Motor neuron (in vitro differentiated cells): ENCODE data around the gene IMMP2L. TPM values are rescaled to one million over a fixed set of nuclear protein-coding genes. Genes with fewer than 3 reads are reported as not detected.
A peak's percentile ranks its signal among the peaks of the same experiment; 100 is the strongest.

Experiments
- ATAC-seq, 8 experiments: fragments of 200-7000 bp; cut with Tn5 transposase; replicated peaks in 6 of 8; 2 replicates each; pipeline ENCODE4 v1.8.0; 2021; ENCODE audit warnings: mild to moderate bottlenecking in 8 of 8, moderate library complexity in 8 of 8
- H3K27ac ChIP-seq, 2 donors: fragments of 250-450 bp; sonication (Bioruptor Pico); 2 replicates each; pipeline ENCODE4 v1.9.0; 2021; ENCODE audit warnings: antibody characterized with exemption in 2 of 2, mild to moderate bottlenecking in 2 of 2, moderate library complexity in 1 of 2
- H3K4me1 ChIP-seq, 2 donors: fragments of 250-450 bp; sonication (Bioruptor Pico); replicated peaks in 1 of 2; 2 replicates each; pipeline ENCODE4 v1.6.1; 2021; ENCODE audit warnings: antibody characterized with exemption in 2 of 2, mild to moderate bottlenecking in 2 of 2, moderate library complexity in 1 of 2
- H3K4me3 ChIP-seq, 5 donors: fragments of 250-450 bp; sonication (Bioruptor Pico); 2 replicates each; pipeline ENCODE4 v1.9.0; 2021; ENCODE audit warnings: antibody characterized with exemption in 5 of 5, mild to moderate bottlenecking in 5 of 5, moderate library complexity in 4 of 5
- WGBS, 10 experiments: fragments of 450-650 bp; shearing (Covaris generic); methylation state at CpG; one replicate each; pipeline ENCODE4 v1.0.0; 2022; 5-methylcytosine and 5-hydroxymethylcytosine counted together
- in situ Hi-C, 9 experiments: fragments of 400-800 bp; cut with MboI; loops; one replicate each; pipeline ENCODE4 v1.15.0; 2021; ENCODE audit warnings: low sequenced_read_pairs in 9 of 9, low pct_unique_long_range_greater_than_20kb in 2 of 9; ENCODE audit not compliant: unreplicated experiment in 9 of 9
- total RNA-seq, 8 experiments: library from RNA; unstranded; fragments of 300-600 nt; gene quantifications; 2 replicates each; pipeline versions ENCODE4 v1.2.3 to v1.2.4, GENCODE V29; 2022

IMMP2L gene
- total RNA-seq, 8 experiments from 2014 or later, result 9.9 to 78.5 (median 19.3) TPM

DNA sequence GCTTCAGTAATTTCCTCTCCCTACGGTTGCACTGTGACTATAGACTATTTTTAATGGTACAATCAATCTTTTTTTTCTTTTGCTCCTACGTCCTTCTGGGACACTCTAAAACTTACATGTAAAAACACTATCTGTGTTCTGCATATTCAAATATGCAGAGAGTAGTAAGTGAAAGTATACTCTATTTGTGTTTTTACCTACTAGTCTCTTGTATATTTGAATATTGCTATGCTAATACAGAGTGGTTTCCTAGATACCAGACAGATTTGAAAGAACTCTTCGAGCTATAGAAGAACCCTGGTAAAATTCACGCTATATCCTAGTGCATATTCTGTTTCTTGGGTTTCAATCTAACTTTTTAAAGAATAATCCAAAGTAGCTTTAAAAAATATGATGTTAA lies 672.2 kb downstream of the IMMP2L start:
- ATAC-seq, result peak in 4 of 8 experiments; percentile 19 to 98 (median 98)
- Histone ChIP-seq H3K4me3 (no peak overlapping the region), H3K27ac (no peak overlapping the region), H3K4me1 (peaks cover 0 to 4% of the 10 kb centered on the region in 2 donors)
- in situ Hi-C loops, result no loop called here
- 13 to 92% (median 70%) methylated on average over 1 to 4 of the region's 4 CpGs for WGBS, 10 experiments

DNA sequence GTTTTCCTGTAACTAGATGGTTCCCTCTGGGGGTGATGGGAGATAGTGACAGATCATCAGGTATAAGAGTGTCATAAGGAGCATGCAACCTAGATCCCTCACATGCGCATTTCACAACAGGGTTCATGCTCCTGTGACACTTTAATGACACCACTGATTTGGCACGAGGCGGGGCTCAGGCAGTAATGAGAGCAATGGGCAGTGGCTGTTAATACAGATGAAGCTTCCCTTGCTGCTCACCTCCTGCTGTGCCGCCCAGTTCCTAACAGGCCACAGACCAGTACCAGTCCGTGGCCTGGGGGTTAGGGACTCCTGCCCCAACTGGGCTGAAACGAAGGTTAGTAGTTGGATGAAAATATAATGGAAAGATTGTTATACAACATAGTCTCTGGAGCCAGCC lies 673.0 kb downstream of the IMMP2L start:
- 67 to 100% (median 80%) methylated on average over 1 to 4 of the region's 6 CpGs for WGBS, 10 experiments
- ATAC-seq, result peak in 3 of 8 experiments; percentile 41 to 53 (median 43)
- Histone ChIP-seq H3K27ac (no peak overlapping the region), H3K4me3 (no peak overlapping the region), H3K4me1 (peaks cover 0 to 4% of the 10 kb centered on the region in 2 donors)
- in situ Hi-C loops, result no loop called here

DNA sequence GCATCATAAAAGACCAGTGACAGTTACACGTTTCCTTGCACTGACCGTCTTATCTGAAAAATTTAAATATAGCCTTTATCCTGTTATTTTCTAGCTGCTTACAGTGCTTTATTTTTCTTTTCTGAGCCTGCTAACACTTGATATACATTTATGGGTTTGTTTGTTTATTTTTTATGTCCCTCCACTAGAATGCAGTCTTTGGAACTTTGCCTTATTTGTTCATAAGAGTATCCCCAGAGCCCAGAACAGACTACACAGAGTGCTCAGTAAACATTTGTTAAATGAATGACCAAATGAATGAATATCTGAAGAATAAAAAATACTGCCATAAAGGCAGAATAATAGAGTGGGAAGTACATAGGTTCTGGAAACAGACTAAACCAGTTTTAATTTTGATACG lies 673.7 kb downstream of the IMMP2L start:
- ATAC-seq, result no peak
- H3K27ac ChIP-seq, result no peak overlapping the region
- in situ Hi-C loops, result no loop called here
- no peak overlapping the region for H3K4me3 ChIP-seq
- peaks cover 0 to 4% of the 10 kb centered on the region in 2 donors for H3K4me1 ChIP-seq
- 82 to 100% (median 93%) methylated on average over 1 to 3 of the region's 3 CpGs for WGBS, 10 experiments

DNA sequence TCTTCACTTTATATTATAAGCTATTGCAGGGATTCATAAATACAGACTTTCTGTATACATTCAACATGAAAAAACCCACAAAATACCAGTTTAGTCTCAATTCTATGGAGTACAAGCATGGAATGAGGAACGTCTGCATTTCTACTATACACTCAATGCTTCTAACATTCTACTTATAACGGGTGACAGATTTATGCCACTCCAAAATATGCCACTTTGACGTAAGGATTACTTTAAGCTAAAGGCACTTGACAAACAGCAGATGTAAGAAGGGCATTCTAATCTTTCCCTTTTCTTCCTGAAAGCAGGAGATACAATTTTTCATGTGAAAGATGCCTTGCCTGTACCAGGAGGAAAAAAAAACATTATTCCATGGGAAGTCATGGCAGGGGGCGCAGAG lies 676.8 kb downstream of the IMMP2L start:
- WGBS, 10 experiments, result 38 to 97% (median 80%) methylated on average over 2 to 4 of the region's 4 CpGs
- in situ Hi-C loops, result no loop called here

DNA sequence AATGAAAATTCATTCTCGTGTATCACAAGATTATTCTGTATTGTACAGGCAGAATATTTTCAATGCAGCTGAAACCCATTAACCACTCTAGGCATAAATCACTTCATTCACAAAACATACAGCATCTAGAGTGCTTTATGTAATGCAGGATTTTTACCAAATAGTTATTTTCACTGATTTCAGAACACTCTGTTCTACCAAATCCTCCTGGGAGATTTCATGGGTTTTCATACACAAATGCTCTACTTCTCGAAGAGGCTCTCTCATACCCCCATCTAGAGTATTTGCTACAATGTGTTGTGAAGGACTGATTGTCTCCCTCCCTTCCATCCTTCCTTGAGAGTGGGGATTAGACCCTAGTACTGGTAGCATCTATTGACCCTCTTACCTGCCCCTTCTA lies 680.6 kb downstream of the IMMP2L start:
- in situ Hi-C loops, result no loop called here
- 0 to 100% (median 70%) methylated on average over 1 to 2 of the region's 2 CpGs; no CpG with 5 or more reads in 2 of the 10 experiments for WGBS, 10 experiments
- peak in 1 of 8 experiments; percentile 46 for ATAC-seq

More for the DNA sequence above, 676.8 kb downstream of the IMMP2L start:
- ATAC-seq, result no peak
- H3K27ac ChIP-seq, result no peak overlapping the region
- H3K4me1 ChIP-seq, result peaks cover 0 to 9% of the 10 kb centered on the region in 2 donors
- H3K4me3 ChIP-seq, result no peak overlapping the region

DNA sequence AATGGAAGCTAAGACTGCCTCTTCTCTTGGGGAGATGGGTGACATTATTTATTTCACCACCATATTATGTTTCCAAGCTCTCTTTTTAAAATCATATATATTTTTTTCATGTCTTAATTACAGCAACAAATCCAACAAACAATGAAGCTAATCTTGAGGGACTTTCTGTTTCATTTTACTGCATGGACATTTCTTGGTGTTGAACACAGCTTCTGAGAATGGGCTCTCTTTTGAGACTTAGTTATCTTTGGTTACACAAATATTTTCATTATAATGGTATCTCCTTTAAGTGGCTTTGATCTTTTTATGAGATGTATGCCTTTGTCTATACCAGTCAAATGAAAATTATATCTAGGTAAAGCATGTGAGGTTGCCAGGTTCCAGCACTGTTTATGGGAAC lies 681.3 kb downstream of the IMMP2L start:
- H3K27ac ChIP-seq, result no peak overlapping the region
- peaks cover 0 to 5% of the 10 kb centered on the region in 2 donors for H3K4me1 ChIP-seq
- ATAC-seq, result no peak
- in situ Hi-C loops, result no loop called here
- H3K4me3 ChIP-seq, result no peak overlapping the region

More for the DNA sequence above, 680.6 kb downstream of the IMMP2L start:
- H3K4me3 ChIP-seq, result no peak overlapping the region
- peaks cover 0 to 5% of the 10 kb centered on the region in 2 donors for H3K4me1 ChIP-seq
- no peak overlapping the region for H3K27ac ChIP-seq

DNA sequence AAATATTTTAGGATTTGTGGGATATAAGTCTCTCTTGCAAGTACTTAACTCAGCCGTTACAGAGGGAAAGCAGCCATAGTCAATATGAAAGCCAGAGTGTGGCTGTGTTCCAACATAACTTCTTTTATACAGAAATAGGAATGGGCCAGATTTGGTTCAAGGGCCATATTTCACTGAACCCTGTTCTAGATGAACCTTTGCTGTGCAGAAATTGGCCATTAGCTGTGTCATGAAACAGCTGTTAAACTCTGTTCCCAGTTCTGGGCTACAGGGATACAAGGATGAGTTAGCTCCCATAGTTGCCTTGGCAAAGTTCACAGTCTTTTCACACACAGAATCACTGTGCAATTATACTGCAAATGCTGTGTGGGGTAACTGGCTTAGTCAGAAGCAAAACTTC lies 685.3 kb downstream of the IMMP2L start:
- WGBS, 10 experiments, result 67 to 100% (median 80%) methylated on average over 1 of the region's 1 CpG; no CpG with 5 or more reads in 5 of the 10 experiments
- peak in 1 of 8 experiments; percentile 40 for ATAC-seq
- no peak overlapping the region for H3K27ac ChIP-seq
- H3K4me1 ChIP-seq, result peaks cover 0 to 5% of the 10 kb centered on the region in 2 donors
- in situ Hi-C loops, result no loop called here
- H3K4me3 ChIP-seq, result no peak overlapping the region

DNA sequence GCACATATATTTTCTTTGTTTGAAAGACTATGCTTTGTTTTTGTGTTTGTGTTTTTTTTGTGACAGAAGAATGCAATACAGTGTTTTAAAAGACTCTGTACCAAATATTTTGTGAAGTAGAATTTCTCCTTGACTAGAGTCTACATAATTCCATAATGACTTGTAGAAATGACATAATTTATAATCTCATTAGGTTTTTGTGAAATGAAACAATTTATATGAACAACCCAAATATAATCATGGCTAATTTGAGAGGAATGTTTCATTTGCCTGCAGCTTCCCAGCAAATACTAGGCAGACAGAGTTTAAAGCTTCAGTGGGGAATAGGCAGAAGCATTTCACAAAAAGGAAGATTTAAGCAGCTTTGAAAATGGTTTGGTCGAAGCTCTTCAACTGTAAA lies 686.9 kb downstream of the IMMP2L start:
- Histone ChIP-seq H3K4me3 (no peak overlapping the region), H3K27ac (no peak overlapping the region), H3K4me1 (no peaks in the 10 kb centered on the region)
- 0 to 91% (median 58%) methylated on average over 1 of the region's 1 CpG; no CpG with 5 or more reads in 2 of the 10 experiments for WGBS, 10 experiments
- ATAC-seq, result no peak
- in situ Hi-C loops, result no loop called here

DNA sequence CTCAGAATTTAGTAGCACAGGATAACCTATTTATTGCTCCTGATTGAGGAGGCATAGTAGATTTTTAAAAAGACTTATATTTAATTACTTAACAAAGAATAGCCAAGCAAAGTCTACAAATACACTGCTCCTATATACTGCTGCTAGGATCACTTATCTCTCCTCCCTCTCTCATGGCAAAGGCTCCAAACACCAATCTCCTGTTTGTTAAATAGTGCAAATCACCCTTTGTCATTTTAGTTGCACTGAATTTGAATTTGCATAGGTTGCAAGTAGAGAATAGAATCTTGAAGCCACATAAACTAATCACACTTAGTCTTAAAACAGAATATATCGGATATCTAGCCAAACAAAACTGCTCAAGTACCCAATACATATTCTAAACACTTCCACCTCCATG lies 690.4 kb downstream of the IMMP2L start:
- H3K4me3 ChIP-seq, result no peak overlapping the region
- in situ Hi-C loops, result no loop called here
- H3K27ac ChIP-seq, result no peak overlapping the region
- ATAC-seq, result no peak
- 38 to 100% (median 80%) methylated on average over 1 of the region's 1 CpG; no CpG with 5 or more reads in 1 of the 10 experiments for WGBS, 10 experiments
- H3K4me1 ChIP-seq, result peaks cover 0 to 6% of the 10 kb centered on the region in 2 donors

DNA sequence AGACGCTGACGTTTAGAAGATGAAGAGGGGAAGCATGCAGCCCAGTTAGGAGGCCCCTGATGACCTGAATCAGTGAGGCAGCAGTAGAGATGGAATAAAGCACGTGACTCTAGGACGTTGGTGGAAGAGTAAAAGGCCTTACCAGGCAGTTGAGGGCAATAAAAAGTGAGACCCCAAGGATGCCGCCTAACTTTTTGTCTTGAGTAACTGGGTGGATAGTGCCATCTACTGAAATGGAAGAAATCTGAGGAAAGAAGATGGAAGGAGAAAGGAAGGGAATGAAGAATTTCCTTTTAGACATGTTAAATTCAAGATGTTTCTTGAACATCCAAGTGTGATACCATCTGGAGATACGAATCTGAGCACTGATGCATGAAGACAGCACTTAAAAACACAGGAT lies 691.4 kb downstream of the IMMP2L start:
- in situ Hi-C loops, result no loop called here
- Histone ChIP-seq H3K4me3 (no peak overlapping the region), H3K4me1 (peaks cover 0 to 6% of the 10 kb centered on the region in 2 donors), H3K27ac (no peak overlapping the region)
- WGBS, 10 experiments, result 33 to 100% (median 75%) methylated on average over 1 to 6 of the region's 6 CpGs; no CpG with 5 or more reads in 1 of the 10 experiments
- no peak for ATAC-seq

DNA sequence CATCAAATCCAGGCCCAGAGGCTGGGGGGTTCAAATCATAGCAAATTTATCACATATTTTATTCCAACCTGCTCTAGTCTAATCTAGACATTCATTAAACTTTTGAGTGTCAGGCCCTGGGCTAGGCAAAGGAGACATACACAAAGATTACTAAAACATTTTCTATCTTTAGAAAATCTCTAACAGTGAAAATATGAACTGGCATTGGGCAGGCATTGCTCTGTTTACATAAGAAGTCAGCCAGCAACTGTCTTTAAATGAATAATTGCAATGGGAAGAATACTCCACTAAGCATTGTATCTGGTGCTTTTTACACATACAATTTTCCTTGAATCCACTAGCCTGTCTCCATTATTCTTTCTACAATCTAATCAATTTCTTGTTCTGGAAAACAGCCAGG lies 693.8 kb downstream of the IMMP2L start:
- ATAC-seq, result peak in 3 of 8 experiments; percentile 14 to 25 (median 21)
- in situ Hi-C loops, result no loop called here
- H3K27ac ChIP-seq, result no peak overlapping the region
- H3K4me1 ChIP-seq, result peaks cover 0 to 13% of the 10 kb centered on the region in 2 donors
- H3K4me3 ChIP-seq, result no peak overlapping the region

DNA sequence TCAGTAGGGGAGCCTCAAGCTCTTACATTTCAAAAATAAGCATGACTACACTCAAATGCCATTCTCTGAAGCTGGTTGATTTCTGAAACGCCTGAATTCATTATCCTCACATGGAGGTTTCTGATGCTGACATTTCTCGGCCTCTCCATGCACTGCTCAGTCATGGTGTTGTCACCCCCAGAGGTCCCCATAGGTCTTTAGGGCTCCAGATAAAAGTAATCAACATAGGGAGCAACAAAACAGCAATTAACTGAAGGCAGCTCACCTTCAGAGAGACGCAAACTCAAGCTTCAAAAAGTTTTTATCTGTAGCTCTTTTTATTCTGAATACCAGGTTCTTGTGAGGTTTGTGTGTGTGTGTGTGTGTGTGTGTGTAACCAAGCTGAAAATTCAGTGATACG lies 694.5 kb downstream of the IMMP2L start:
- no peak for ATAC-seq
- peaks cover 0 to 13% of the 10 kb centered on the region in 2 donors for H3K4me1 ChIP-seq
- H3K27ac ChIP-seq, result no peak overlapping the region
- WGBS, 10 experiments, result 78 to 100% (median 89%) methylated on average over 1 to 3 of the region's 4 CpGs; no CpG with 5 or more reads in 2 of the 10 experiments
- H3K4me3 ChIP-seq, result no peak overlapping the region
- in situ Hi-C loops, result no loop called here

DNA sequence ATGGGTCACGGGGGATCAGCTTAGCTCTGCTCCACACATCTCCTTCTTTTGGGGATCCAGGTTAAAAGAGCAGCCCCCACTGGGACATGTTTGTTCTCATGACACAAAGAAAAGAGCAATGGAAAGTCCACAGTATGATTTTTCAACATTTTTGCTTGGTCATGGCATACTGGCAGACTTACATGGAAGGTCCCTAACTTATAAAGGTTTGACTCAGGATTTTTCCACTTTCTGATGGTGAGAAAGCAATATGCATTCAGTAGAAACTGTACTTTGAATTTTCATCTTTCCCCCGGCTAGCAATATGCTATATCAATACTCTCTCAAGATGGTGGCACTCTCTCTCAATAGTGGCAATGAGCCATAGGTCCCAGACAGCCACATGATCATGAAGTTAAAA lies 699.0 kb downstream of the IMMP2L start:
- in situ Hi-C loops, result no loop called here
- ATAC-seq, result no peak
- Histone ChIP-seq H3K27ac (no peak overlapping the region), H3K4me1 (peaks cover 0 to 8% of the 10 kb centered on the region in 2 donors), H3K4me3 (no peak overlapping the region)
- 80 to 100% (median 100%) methylated on average over 1 to 2 of the region's 2 CpGs; no CpG with 5 or more reads in 5 of the 10 experiments for WGBS, 10 experiments

DNA sequence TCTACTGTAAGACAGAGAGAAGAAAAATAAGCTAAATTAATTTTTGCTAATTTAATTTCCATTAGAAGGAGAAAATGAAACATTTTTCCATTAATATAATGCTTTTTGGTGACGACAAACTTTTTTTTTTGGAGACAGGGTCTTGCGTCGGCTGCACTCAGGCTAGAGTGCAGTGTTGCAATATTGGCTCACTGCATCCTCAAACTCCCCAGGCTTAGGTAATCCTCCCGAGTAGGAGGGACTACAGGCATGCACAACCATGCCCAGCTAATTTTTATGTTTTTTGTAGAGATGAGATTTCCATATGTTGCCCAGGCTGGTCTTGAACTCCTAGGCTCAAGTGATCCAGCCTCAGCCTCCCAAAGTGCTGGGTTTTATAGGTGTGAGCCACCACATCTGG lies 701.1 kb downstream of the IMMP2L start:
- Histone ChIP-seq H3K4me1 (peaks cover 6 to 18% of the 10 kb centered on the region in 2 donors), H3K27ac (no peak overlapping the region), H3K4me3 (no peak overlapping the region)
- in situ Hi-C loops, result no loop called here
- no peak for ATAC-seq
- whole genome bisulfite sequencing, 10 experiments, result 33 to 100% (median 84%) methylated on average over 1 to 4 of the region's 4 CpGs; no CpG with 5 or more reads in 3 of the 10 experiments
